Naive thymus-derived CD4-positive, alpha-beta T cell (primary cell): ENCODE results near the gene FANCD2. TPM values are rescaled to one million over a fixed set of nuclear protein-coding genes. Genes with fewer than 3 reads are reported as not detected.

Experiments used
- ATAC-seq: fragments of 150-1000 bp; cut with Tn5 transposase; 2 replicates; pipeline ENCODE4 v1.10.0; 2021; ENCODE audit warnings: mild to moderate bottlenecking, moderate library complexity
- CTCF ChIA-PET: fragments of 350-600 bp; sonication (Branson Sonifier 250); formaldehyde crosslinking; loops from one replicate; lab custom pipeline; 2021; ENCODE audit warnings: antibody characterized with exemption; lab: Charles Lee
- POLR2A ChIA-PET: fragments of 350-600 bp; sonication (Branson Sonifier 250); formaldehyde crosslinking; loops from one replicate; lab custom pipeline; 2021; ENCODE audit warnings: antibody characterized with exemption, inconsistent platforms; lab: Charles Lee
- DNase-seq, 9 donors: peaks; one replicate each; pipeline versions ENCODE4 v3.0.0 to v3.0.0-alpha.2; 2020 to 2022; ENCODE audit warnings: mixed read lengths in 1 of 9
- H3K27ac ChIP-seq: one replicate; pipeline ENCODE4 v1.7.0; 2013; ENCODE audit warnings: mild to moderate bottlenecking, low read depth, low read length, moderate library complexity
- H3K27me3 ChIP-seq, 2 donors: one replicate each; pipeline ENCODE4 v1.7.0; 2013; ENCODE audit warnings: low read length in 2 of 2, mild to moderate bottlenecking in 2 of 2, moderate library complexity in 2 of 2; ENCODE audit not compliant: control insufficient read depth in 2 of 2, insufficient read depth in 2 of 2
- H3K36me3 ChIP-seq, 3 experiments: 1 replicate in 2 of 3; 2 replicates in 1 of 3; pipeline ENCODE4 v1.7.0; 2013; ENCODE audit warnings: low read length in 3 of 3, mild to moderate bottlenecking in 3 of 3, moderate library complexity in 1 of 3; ENCODE audit not compliant: insufficient read depth in 3 of 3, control insufficient read depth in 2 of 3
- H3K4me1 ChIP-seq, 2 donors: one replicate each; pipeline ENCODE4 v1.7.0; 2013; ENCODE audit warnings: low read length in 2 of 2, mild to moderate bottlenecking in 2 of 2, moderate library complexity in 1 of 2; ENCODE audit not compliant: control insufficient read depth in 2 of 2, insufficient read depth in 2 of 2
- H3K4me3 ChIP-seq: 2 replicates; pipeline ENCODE4 v1.7.0; 2013; ENCODE audit warnings: mild to moderate bottlenecking, low read length
- H3K9me3 ChIP-seq, 3 experiments: 1 replicate in 2 of 3; 2 replicates in 1 of 3; pipeline ENCODE4 v1.7.0; 2013; ENCODE audit warnings: low read length in 3 of 3; ENCODE audit not compliant: control insufficient read depth in 2 of 3
- H3K27ac Mint-ChIP-seq, 9 donors: one replicate each; pipeline ENCODE4 v1.8.0; 2020 to 2022; ENCODE audit warnings: mixed read lengths in 9 of 9, mild to moderate bottlenecking in 8 of 9, moderate library complexity in 5 of 9, inconsistent platforms in 2 of 9
- H3K27me3 Mint-ChIP-seq, 5 donors: one replicate each; pipeline ENCODE4 v1.8.0; 2021 to 2022; ENCODE audit warnings: mixed read lengths in 5 of 5, mild to moderate bottlenecking in 1 of 5
- H3K36me3 Mint-ChIP-seq, 5 donors: one replicate each; pipeline ENCODE4 v1.8.0; 2020 to 2022; ENCODE audit warnings: mixed read lengths in 5 of 5, mild to moderate bottlenecking in 3 of 5, inconsistent platforms in 1 of 5
- H3K4me1 Mint-ChIP-seq, 7 donors: one replicate each; pipeline ENCODE4 v1.8.0; 2020 to 2022; ENCODE audit warnings: mixed read lengths in 7 of 7, mild to moderate bottlenecking in 3 of 7, inconsistent platforms in 1 of 7
- H3K4me3 Mint-ChIP-seq, 10 donors: one replicate each; pipeline ENCODE4 v1.8.0; 2020 to 2022; ENCODE audit warnings: mild to moderate bottlenecking in 10 of 10, mixed read lengths in 10 of 10, moderate library complexity in 6 of 10, inconsistent platforms in 2 of 10
- H3K9me3 Mint-ChIP-seq, 11 donors: one replicate each; pipeline ENCODE4 v1.8.0; 2020 to 2022; ENCODE audit warnings: mixed read lengths in 11 of 11, mild to moderate bottlenecking in 4 of 11, inconsistent platforms in 1 of 11, moderate library complexity in 1 of 11
- intact Hi-C, 2 donors: fragments of 100-400 bp; cut with micrococcal nuclease; formaldehyde crosslinking; loops; one replicate each; pipeline ENCODE4 v1.15.1; 2023
- polyA plus RNA-seq, 2 donors: library from polyadenylated mRNA; unstranded; fragments of 300-500 nt; fragmentation: Illumina TruSeq; gene quantifications; one replicate each; pipeline ENCODE4 v1.2.3, GENCODE V29; 2021
- total RNA-seq, 6 experiments: library from RNA in 5 of 6; stranded (reverse) in 5 of 6; gene quantifications; 1 replicate in 5 of 6; 2 replicates in 1 of 6; pipeline ENCODE4 v1.2.3 and lab custom pipeline; 2021 to 2026

The FANCD2 gene
- total and polyA plus RNA-seq, 7 experiments from 2014 or later: 3.3 to 41.5 (median 18.9) TPM

- Histone ChIP-seq H3K27ac (no peak within 1 kb of the TSS), H3K27me3 (no peaks in the 10 kb centered on the region), H3K36me3 (no peaks in the 10 kb centered on the region), H3K4me1 (no peaks in the 10 kb centered on the region), H3K9me3 (no peaks in the 10 kb centered on the region), H3K4me3 (no peak within 1 kb of the TSS)
- CTCF ChIA-PET: no interaction called here
- H3K4me1 Mint-ChIP-seq: no peaks in the 10 kb centered on the region
- no peaks in the 10 kb centered on the region for H3K36me3 Mint-ChIP-seq
- intact Hi-C loops: no loop called here
- H3K27me3 Mint-ChIP-seq: no peaks in the 10 kb centered on the region
- no peak for DNase-seq
- H3K27ac Mint-ChIP-seq: no peak within 1 kb of the TSS
- POLR2A ChIA-PET: interaction anchor here (0.6 kb wide), 1 partner anchor 858 kb away, joined by 3 read pairs; the partner anchor contains the start of gene SRGAP3
- H3K9me3 Mint-ChIP-seq: no peaks in the 10 kb centered on the region
- ATAC-seq: no peak
- H3K4me3 Mint-ChIP-seq: no peak within 1 kb of the TSS
These were observed 81.9 kb downstream of the FANCD2 start, which contains the start of gene FANCD2OS for GRCh38 chr3:10108091-10108490. TSS of gene FANCD2OS (minus strand) at chr3:10108255. CDS start at chr3:10104774, 3,481 bp downstream.

GRCh38 chr3:10115326-10116137 is 89.3 kb downstream of the FANCD2 start, which contains the start of gene BRK1:
TSS of gene BRK1 (plus strand) at chr3:10115675. CDS start at chr3:10115702, 27 bp downstream.
- peaks cover 0 to 6% (median 0%) of the 10 kb centered on the region in 3 experiments for H3K36me3 ChIP-seq
- peaks cover 23 to 48% (median 40%) of the 10 kb centered on the region in 7 donors for H3K4me1 Mint-ChIP-seq
- peak within 1 kb of the TSS; percentile 83 for H3K4me3 ChIP-seq

GRCh38 chr3:10116138-10116460 is 89.9 kb downstream of the FANCD2 start:
- peak overlapping the region; percentile 91 to 100 (median 98) for H3K4me3 Mint-ChIP-seq
- H3K27me3 Mint-ChIP-seq: peaks cover 0 to 2% (median 0%) of the 10 kb centered on the region in 5 donors
- POLR2A ChIA-PET: interaction anchor here (0.6 to 2.8 kb wide), 9 partner anchors 10 to 467 kb away, joined by 3 to 12 read pairs (median 3); partner anchors contain the start of genes CRELD1, MTMR14, PRRT3 and TATDN2
- intact Hi-C loops: loop anchor here (1.0 to 10.0 kb wide), 4 partner anchors 184 to 721 kb away; partner anchors contain the start of genes CRELD1 (in 1 of the 2), RPUSD3 (in 1 of the 2), SETD5 (in 1 of the 2) and TADA3 (in 1 of the 2)
- Histone ChIP-seq H3K4me1 (peaks cover 11 to 13% of the 10 kb centered on the region in 2 donors), H3K27ac (peak overlapping the region; percentile 85), H3K9me3 (no peaks in the 10 kb centered on the region), H3K4me3 (peak overlapping the region; percentile 83), H3K27me3 (no peaks in the 10 kb centered on the region), H3K36me3 (peaks cover 0 to 10% (median 0%) of the 10 kb centered on the region in 3 experiments)
- H3K27ac Mint-ChIP-seq: peak overlapping the region; percentile 92 to 99 (median 98)
- H3K9me3 Mint-ChIP-seq: peaks cover 0 to 4% (median 0%) of the 10 kb centered on the region in 11 donors
- DNase-seq (no peak), ATAC-seq (no peak)
- H3K4me1 Mint-ChIP-seq: peaks cover 26 to 53% (median 45%) of the 10 kb centered on the region in 7 donors
- CTCF ChIA-PET: no interaction called here
- H3K36me3 Mint-ChIP-seq: peaks cover 0 to 20% (median 6%) of the 10 kb centered on the region in 5 donors

More at GRCh38 chr3:10115326-10116137, 89.3 kb downstream of the FANCD2 start, which contains the start of gene BRK1:
- ATAC-seq (peak; percentile 99), DNase-seq (peak; percentile 73 to 94 (median 91))
- Mint-ChIP-seq H3K4me3 (peak within 1 kb of the TSS; percentile 91 to 100 (median 98)), H3K36me3 (peaks cover 0 to 16% (median 4%) of the 10 kb centered on the region in 5 donors), H3K27ac (peak within 1 kb of the TSS; percentile 92 to 99 (median 98)), H3K9me3 (peaks cover 0 to 4% (median 0%) of the 10 kb centered on the region in 11 donors), H3K27me3 (peaks cover 0 to 2% (median 0%) of the 10 kb centered on the region in 5 donors)
- Histone ChIP-seq H3K27me3 (no peaks in the 10 kb centered on the region), H3K27ac (peak within 1 kb of the TSS; percentile 85), H3K4me1 (peaks cover 11 to 13% of the 10 kb centered on the region in 2 donors), H3K9me3 (no peaks in the 10 kb centered on the region)
- ChIA-PET CTCF (interaction anchor here (0.6 to 1.2 kb wide), 2 partner anchors 26 to 146 kb away, joined by 3 to 4 read pairs; partner anchors contain the start of gene VHL), POLR2A (interaction anchor here (0.6 to 2.8 kb wide), 8 partner anchors 17 to 466 kb away, joined by 3 to 12 read pairs (median 3); partner anchors contain the start of genes CRELD1, MTMR14, TATDN2 and VHL)
- intact Hi-C loops: loop anchor here (1.0 to 10.0 kb wide), 18 partner anchors 26 to 721 kb away; partner anchors contain the start of genes BRPF1 (in 2 of the 2), CRELD1 (in 2 of the 2), EMC3 (in 2 of the 2) and FANCD2 (in 2 of the 2)

- intact Hi-C loops: loop anchor here (1.0 to 10.0 kb wide), 4 partner anchors 185 to 722 kb away; partner anchors contain the start of genes CRELD1 (in 1 of the 2), RPUSD3 (in 1 of the 2), SETD5 (in 1 of the 2) and TADA3 (in 1 of the 2)
These were observed 90.7 kb downstream of the FANCD2 start for GRCh38 chr3:10116928-10117327.

GRCh38 chr3:10119376-10119775 is 93.1 kb downstream of the FANCD2 start:
- H3K27me3 ChIP-seq: no peaks in the 10 kb centered on the region
- H3K4me3 ChIP-seq: no peak overlapping the region
- H3K27ac ChIP-seq: no peak overlapping the region
- peaks cover 0 to 12% (median 0%) of the 10 kb centered on the region in 3 experiments for H3K36me3 ChIP-seq
- Mint-ChIP-seq H3K27me3 (peaks cover 0 to 2% (median 0%) of the 10 kb centered on the region in 5 donors), H3K27ac (peak overlapping the region in 4 of 9 donors; percentile 5 to 55 (median 34)), H3K36me3 (peaks cover 0 to 30% (median 14%) of the 10 kb centered on the region in 5 donors), H3K9me3 (peaks cover 0 to 4% (median 0%) of the 10 kb centered on the region in 11 donors), H3K4me3 (peak overlapping the region in 2 of 10 donors; percentile 3 to 31), H3K4me1 (peaks cover 37 to 77% (median 65%) of the 10 kb centered on the region in 7 donors)
- no peak for DNase-seq
- H3K9me3 ChIP-seq: no peaks in the 10 kb centered on the region
- peaks cover 11 to 13% of the 10 kb centered on the region in 2 donors for H3K4me1 ChIP-seq
- ATAC-seq: no peak
- ChIA-PET POLR2A (interaction anchor here (0.6 to 0.7 kb wide), 2 partner anchors 74 to 144 kb away, joined by 3 to 5 read pairs; no protein-coding TSS in a partner anchor), CTCF (interaction anchor here (0.6 kb wide), 1 partner anchor 484 kb away, joined by 3 read pairs; no protein-coding TSS in a partner anchor)
- intact Hi-C loops: loop anchor here (5.0 to 10.0 kb wide), 3 partner anchors 187 to 725 kb away; partner anchors contain the start of genes CRELD1 (in 1 of the 2), RPUSD3 (in 1 of the 2) and SETD5 (in 1 of the 2)

More at GRCh38 chr3:10116928-10117327, 90.7 kb downstream of the FANCD2 start:
- peak overlapping the region; percentile 92 to 99 (median 98) for H3K27ac Mint-ChIP-seq
- peaks cover 27 to 57% (median 49%) of the 10 kb centered on the region in 7 donors for H3K4me1 Mint-ChIP-seq
- H3K9me3 Mint-ChIP-seq: peaks cover 0 to 4% (median 0%) of the 10 kb centered on the region in 11 donors
- POLR2A ChIA-PET: interaction anchor here (0.8 to 2.8 kb wide), 7 partner anchors 9 to 184 kb away, joined by 3 to 12 read pairs (median 3); partner anchors contain the start of genes CRELD1, TATDN2 and VHL
- H3K36me3 ChIP-seq: peaks cover 0 to 10% (median 0%) of the 10 kb centered on the region in 3 experiments
- peaks cover 0 to 2% (median 0%) of the 10 kb centered on the region in 5 donors for H3K27me3 Mint-ChIP-seq
- H3K4me3 Mint-ChIP-seq: peak overlapping the region; percentile 91 to 100 (median 98)
- no peaks in the 10 kb centered on the region for H3K27me3 ChIP-seq
- no peak for DNase-seq
- H3K36me3 Mint-ChIP-seq: peaks cover 0 to 23% (median 7%) of the 10 kb centered on the region in 5 donors
- ATAC-seq: no peak
- H3K4me3 ChIP-seq: peak overlapping the region; percentile 83
- CTCF ChIA-PET: interaction anchor here (0.6 kb wide), 1 partner anchor 57 kb away, joined by 3 read pairs; no protein-coding TSS in a partner anchor
- H3K27ac ChIP-seq: peak overlapping the region; percentile 85
- no peaks in the 10 kb centered on the region for H3K9me3 ChIP-seq
- peaks cover 11 to 13% of the 10 kb centered on the region in 2 donors for H3K4me1 ChIP-seq
